Activated CD8-positive, alpha-beta T cell treated with anti-CD3 and anti-CD28 coated beads for 36 hours (primary cell): ENCODE results near the gene RPRD1B. TPM values are rescaled to one million over a fixed set of nuclear protein-coding genes. Genes with fewer than 3 reads are reported as not detected.

Experiments
- ATAC-seq: fragments of 200-7000 bp; cut with Tn5 transposase; one replicate; pipeline ENCODE4 v1.10.0; 2021; ENCODE audit warnings: mild to moderate bottlenecking, moderate library complexity
- CTCF ChIA-PET: fragments of 350-600 bp; sonication (Branson Sonifier 250); formaldehyde crosslinking; loops from one replicate; lab custom pipeline; 2021; ENCODE audit warnings: antibody characterized with exemption; lab: Charles Lee
- POLR2A ChIA-PET: fragments of 350-600 bp; sonication (Branson Sonifier 250); formaldehyde crosslinking; loops from one replicate; lab custom pipeline; 2021; ENCODE audit warnings: antibody characterized with exemption; lab: Charles Lee
- DNase-seq: peaks from one replicate; pipeline ENCODE4 v3.0.0-alpha.2; 2020
- H3K27ac Mint-ChIP-seq: one replicate; pipeline ENCODE4 v1.8.0; 2021; ENCODE audit warnings: mild to moderate bottlenecking, mixed read lengths
- H3K27me3 Mint-ChIP-seq: one replicate; pipeline ENCODE4 v1.8.0; 2021; ENCODE audit warnings: mixed read lengths
- H3K36me3 Mint-ChIP-seq: one replicate; pipeline ENCODE4 v1.8.0; 2021; ENCODE audit warnings: low read depth, mixed read lengths
- H3K4me1 Mint-ChIP-seq: one replicate; pipeline ENCODE4 v1.8.0; 2021; ENCODE audit warnings: low read depth, mixed read lengths
- H3K4me3 Mint-ChIP-seq: one replicate; pipeline ENCODE4 v1.8.0; 2021; ENCODE audit warnings: mild to moderate bottlenecking, moderate library complexity, mixed read lengths
- H3K9me3 Mint-ChIP-seq: one replicate; pipeline ENCODE4 v1.8.0; 2021; ENCODE audit warnings: mixed read lengths
- CTCF ChIP-seq: fragments of 200-600 bp; IDR thresholded peaks from one replicate; pipeline ENCODE4 v1.8.0; 2022; ENCODE audit warnings: antibody characterized with exemption, mild to moderate bottlenecking
- intact Hi-C: fragments of 100-400 bp; cut with micrococcal nuclease; formaldehyde crosslinking; loops from one replicate; pipeline ENCODE4 v1.10.0; 2022
- total RNA-seq, 2 experiments: library from RNA; stranded (reverse); gene quantifications; one replicate each; pipeline ENCODE4 v1.2.3, GENCODE V29; 2021

RPRD1B gene
- total RNA-seq, 2 experiments from 2014 or later, result 29.1 to 29.3 TPM

- POLR2A ChIA-PET, result interaction anchor here (1.0 kb wide), 1 partner anchor 47 kb away, joined by 3 read pairs; no protein-coding TSS in a partner anchor
- Mint-ChIP-seq H3K4me3 (no peak overlapping the region), H3K27ac (no peak overlapping the region), H3K9me3 (no peaks in the 10 kb centered on the region), H3K4me1 (peaks cover 25% of the 10 kb centered on the region), H3K27me3 (no peaks in the 10 kb centered on the region), H3K36me3 (peaks cover 17% of the 10 kb centered on the region)
- no peak for TF ChIP-seq CTCF
- CTCF ChIA-PET, result interaction anchor here (1.2 to 2.0 kb wide), 3 partner anchors 12 to 131 kb away, joined by 4 to 5 read pairs (median 5); no protein-coding TSS in a partner anchor
- ATAC-seq (no peak), DNase-seq (no peak)
- intact Hi-C loops, result no loop called here
These were observed 56.5 kb downstream of the RPRD1B start for GRCh38 chr20:38090061-38090460.

- CTCF ChIA-PET, result interaction anchor here (0.7 to 1.4 kb wide), 3 partner anchors 18 to 132 kb away, joined by 3 to 5 read pairs (median 4); no protein-coding TSS in a partner anchor
- TF ChIP-seq CTCF, result no peak
- peak overlapping the region; percentile 78 for H3K27ac Mint-ChIP-seq
- DNase-seq (no peak), ATAC-seq (no peak)
- no peaks in the 10 kb centered on the region for H3K27me3 Mint-ChIP-seq
- no peaks in the 10 kb centered on the region for H3K9me3 Mint-ChIP-seq
- H3K4me3 Mint-ChIP-seq, result no peak overlapping the region
- intact Hi-C loops, result no loop called here
- peaks cover 25% of the 10 kb centered on the region for H3K4me1 Mint-ChIP-seq
- H3K36me3 Mint-ChIP-seq, result peaks cover 15% of the 10 kb centered on the region
- POLR2A ChIA-PET, result interaction anchor here (0.8 to 1.3 kb wide), 2 partner anchors 8 to 58 kb away, joined by 3 read pairs; partner anchors contain the start of genes RPRD1B and TTI1
These were observed 58.1 kb downstream of the RPRD1B start for GRCh38 chr20:38091441-38092216.

- CTCF ChIA-PET, result interaction anchor here (0.7 to 1.8 kb wide), 2 partner anchors 129 to 132 kb away, joined by 3 to 6 read pairs; no protein-coding TSS in a partner anchor
- Mint-ChIP-seq H3K4me3 (no peak overlapping the region), H3K27me3 (no peaks in the 10 kb centered on the region), H3K27ac (peak overlapping the region; percentile 15), H3K36me3 (peaks cover 11% of the 10 kb centered on the region), H3K4me1 (peaks cover 25% of the 10 kb centered on the region), H3K9me3 (no peaks in the 10 kb centered on the region)
- no peak for ATAC-seq
- no peak for TF ChIP-seq CTCF
- intact Hi-C loops, result no loop called here
- no peak for DNase-seq
- POLR2A ChIA-PET, result interaction anchor here (0.8 to 1.3 kb wide), 2 partner anchors 8 to 59 kb away, joined by 3 read pairs; partner anchors contain the start of genes RPRD1B and TTI1
These were observed 58.8 kb downstream of the RPRD1B start for GRCh38 chr20:38092260-38092857.

- POLR2A ChIA-PET, result interaction anchor here (1.3 kb wide), 1 partner anchor 9 kb away, joined by 3 read pairs; no protein-coding TSS in a partner anchor
- H3K27me3 Mint-ChIP-seq, result no peaks in the 10 kb centered on the region
- H3K4me3 Mint-ChIP-seq, result no peak overlapping the region
- CTCF ChIA-PET, result interaction anchor here (1.8 kb wide), 1 partner anchor 128 kb away, joined by 6 read pairs; no protein-coding TSS in a partner anchor
- H3K36me3 Mint-ChIP-seq, result peaks cover 9% of the 10 kb centered on the region
- H3K4me1 Mint-ChIP-seq, result peaks cover 25% of the 10 kb centered on the region
- TF ChIP-seq CTCF, result no peak
- ATAC-seq (no peak), DNase-seq (no peak)
- H3K9me3 Mint-ChIP-seq, result no peaks in the 10 kb centered on the region
- no peak overlapping the region for H3K27ac Mint-ChIP-seq
- intact Hi-C loops, result no loop called here
These were observed 59.4 kb downstream of the RPRD1B start for GRCh38 chr20:38092915-38093314.
